IPS-18a (cell line): ENCODE data around the gene SPN.
"Not testable (repeated sequence)": the region's sequence is repeated elsewhere in the genome, so short reads cannot be mapped to it uniquely, and the experiment has no call there.

Experiments used
- H3K27ac ChIP-seq: one replicate; pipeline ENCODE4 v1.5.1; 2013; ENCODE audit warnings: low read length
- H3K27me3 ChIP-seq: one replicate; pipeline ENCODE4 v1.6.1; 2013; ENCODE audit warnings: mild to moderate bottlenecking, low read length; ENCODE audit not compliant: control insufficient read depth, insufficient read depth
- H3K36me3 ChIP-seq: one replicate; pipeline ENCODE4 v1.6.1; 2013; ENCODE audit warnings: low read depth, low read length; ENCODE audit not compliant: control insufficient read depth
- H3K4me1 ChIP-seq: one replicate; pipeline ENCODE4 v1.6.1; 2013; ENCODE audit warnings: low read depth, low read length; ENCODE audit not compliant: control insufficient read depth
- H3K4me3 ChIP-seq: one replicate; pipeline ENCODE4 v1.5.1; 2013; ENCODE audit warnings: low read length
- H3K9ac ChIP-seq: one replicate; pipeline ENCODE4 v1.6.1; 2013; ENCODE audit warnings: mild to moderate bottlenecking, low read length, moderate library complexity
- H3K9me3 ChIP-seq: one replicate; pipeline ENCODE4 v1.6.1; 2013; ENCODE audit warnings: low read depth, low read length; ENCODE audit not compliant: control insufficient read depth

The SPN gene

GRCh38 chr16:29698484-29699323, 35.7 kb downstream of the SPN start:
- Histone ChIP-seq H3K36me3 (peaks cover 11% of the 10 kb centered on the region), H3K9me3 (no peaks in the 10 kb centered on the region), H3K4me1 (peaks cover 9% of the 10 kb centered on the region), H3K27ac (no peak overlapping the region), H3K27me3 (no peaks in the 10 kb centered on the region), H3K4me3 (no peak overlapping the region), H3K9ac (no peak overlapping the region)

- Histone ChIP-seq H3K27ac (no peak overlapping the region), H3K9ac (no peak overlapping the region), H3K4me1 (peaks cover 9% of the 10 kb centered on the region)
Measured at GRCh38 chr16:29699324-29700219, 36.5 kb downstream of the SPN start.

GRCh38 chr16:29700253-29700987, 37.4 kb downstream of the SPN start:
- Histone ChIP-seq H3K27ac (no peak overlapping the region), H3K9ac (no peak overlapping the region), H3K4me1 (peaks cover 9% of the 10 kb centered on the region), H3K9me3 (no peaks in the 10 kb centered on the region), H3K36me3 (peaks cover 11% of the 10 kb centered on the region), H3K27me3 (no peaks in the 10 kb centered on the region), H3K4me3 (peak overlapping the region; percentile 19)

More at GRCh38 chr16:29699324-29700219, 36.5 kb downstream of the SPN start:
- no peaks in the 10 kb centered on the region for H3K27me3 ChIP-seq
- H3K4me3 ChIP-seq: no peak overlapping the region
- no peaks in the 10 kb centered on the region for H3K9me3 ChIP-seq
- H3K36me3 ChIP-seq: peaks cover 11% of the 10 kb centered on the region

- Histone ChIP-seq H3K4me1 (peaks cover 9% of the 10 kb centered on the region), H3K4me3 (no peak overlapping the region), H3K9me3 (no peaks in the 10 kb centered on the region), H3K9ac (no peak overlapping the region), H3K27me3 (no peaks in the 10 kb centered on the region), H3K27ac (no peak overlapping the region), H3K36me3 (peaks cover 7% of the 10 kb centered on the region)
Measured at GRCh38 chr16:29701214-29701555, 38.1 kb downstream of the SPN start.

GRCh38 chr16:29702269-29702668, 39.2 kb downstream of the SPN start:
- no peaks in the 10 kb centered on the region for H3K27me3 ChIP-seq
- H3K9ac ChIP-seq: no peak overlapping the region
- no peak overlapping the region for H3K27ac ChIP-seq
- peaks cover 2% of the 10 kb centered on the region for H3K36me3 ChIP-seq
- no peak overlapping the region for H3K4me3 ChIP-seq
- no peaks in the 10 kb centered on the region for H3K9me3 ChIP-seq
- peaks cover 9% of the 10 kb centered on the region for H3K4me1 ChIP-seq

- no peaks in the 10 kb centered on the region for H3K36me3 ChIP-seq
- no peak overlapping the region for H3K9ac ChIP-seq
- no peak overlapping the region for H3K4me3 ChIP-seq
- no peaks in the 10 kb centered on the region for H3K9me3 ChIP-seq
- H3K27ac ChIP-seq: no peak overlapping the region
- no peaks in the 10 kb centered on the region for H3K27me3 ChIP-seq
- H3K4me1 ChIP-seq: peaks cover 10% of the 10 kb centered on the region
Measured at GRCh38 chr16:29705030-29705429, 42.0 kb downstream of the SPN start.

GRCh38 chr16:29707160-29707559, 44.1 kb downstream of the SPN start:
- H3K27ac ChIP-seq, H3K36me3 ChIP-seq, H3K4me3 ChIP-seq, H3K9ac ChIP-seq, H3K27me3 ChIP-seq, H3K9me3 ChIP-seq: not testable (repeated sequence)
- H3K4me1 ChIP-seq: peaks cover 14% of the 10 kb centered on the region

- Histone ChIP-seq H3K27me3 (no peaks in the 10 kb centered on the region), H3K4me3 (peak overlapping the region; percentile 84), H3K4me1 (peaks cover 10% of the 10 kb centered on the region), H3K9me3 (no peaks in the 10 kb centered on the region), H3K27ac (peak overlapping the region; percentile 95), H3K9ac (peak overlapping the region; percentile 98), H3K36me3 (peaks cover 18% of the 10 kb centered on the region)
Measured at GRCh38 chr16:29708917-29709600, 46.0 kb downstream of the SPN start.

GRCh38 chr16:29709657-29710056, 46.6 kb downstream of the SPN start:
- Histone ChIP-seq H3K36me3 (peaks cover 21% of the 10 kb centered on the region), H3K27ac (peak overlapping the region; percentile 95), H3K4me3 (peak overlapping the region; percentile 84), H3K9ac (peak overlapping the region; percentile 98)
- H3K4me1 ChIP-seq, H3K9me3 ChIP-seq, H3K27me3 ChIP-seq: not testable (repeated sequence)

- H3K4me3 ChIP-seq: peak overlapping the region; percentile 84
- peaks cover 30% of the 10 kb centered on the region for H3K36me3 ChIP-seq
- H3K9ac ChIP-seq: peak overlapping the region; percentile 98
- H3K27me3 ChIP-seq: no peaks in the 10 kb centered on the region
- H3K27ac ChIP-seq: peak overlapping the region; percentile 95
- H3K9me3 ChIP-seq: no peaks in the 10 kb centered on the region
- peaks cover 10% of the 10 kb centered on the region for H3K4me1 ChIP-seq
Measured at GRCh38 chr16:29710227-29711219, 47.5 kb downstream of the SPN start.
